ENCODE data around the gene PPP1R15A. TPM values are rescaled to one million over a fixed set of nuclear protein-coding genes. Genes with fewer than 3 reads are reported as not detected.
A peak's percentile ranks its signal among the peaks of the same experiment; 100 is the strongest.

The PPP1R15A gene
- total and polyA plus RNA-seq, 2 of the 8 experiments (the other 6 are each of a cell fraction or from before 2014, with no cell fraction given): 4.1 to 14.0 TPM

- H3K4me3 ChIP-seq (ENCODE audit: extremely low read depth in 1 of 4, insufficient read depth in 2 of 4, low read depth in 3 of 4, low read length in 4 of 4): no peak overlapping the region
- no peaks in the 10 kb centered on the region for H3K23me2 ChIP-seq (ENCODE audit: low read depth, low read length)
- 93% methylated on average over 21 of the region's 21 CpGs; no CpG with 5 or more reads in 1 of the 2 experiments for WGBS, 2 experiments (ENCODE audit: extremely low coverage in 1 of 2, insufficient coverage in 1 of 2, insufficient read length in 1 of 2, insufficient replicate concordance in 2 of 2, low coverage in 1 of 2, low lambda C conversion rate in 2 of 2, missing lambda C conversion rate in 1 of 2)
- H4K20me1 ChIP-seq (replicated peaks in 1 of 2; ENCODE audit: control insufficient read depth in 1 of 2, insufficient read depth in 2 of 2, low read length in 2 of 2): no peaks in the 10 kb centered on the region
- no peaks in the 10 kb centered on the region; a peak in 1 of 8 replicates for H3K36me3 ChIP-seq (ENCODE audit: control insufficient read depth in 2 of 4, insufficient read depth in 4 of 4, low read length in 3 of 4)
- no peaks in the 10 kb centered on the region for H3K79me1 ChIP-seq (ENCODE audit: low read depth, low read length)
- peak overlapping the region; percentile 73 for H4K91ac ChIP-seq (replicated peaks; ENCODE audit: insufficient read length, low read length)
- POLR2A ChIA-PET (ENCODE audit: partially characterized antibody): interaction anchor here (0.6 to 8.3 kb wide), 6 partner anchors 8 to 105 kb away, joined by 3 to 115 read pairs (median 4); partner anchors contain the start of genes PPP1R15A and RUVBL2
- peak overlapping the region; percentile 71; the same call in 1 of the 2 replicates for H4K8ac ChIP-seq (ENCODE audit: extremely low read depth, insufficient read depth, low read length)
- H2BK20ac ChIP-seq (ENCODE audit: low read length): no peak overlapping the region
- H2BK120ac ChIP-seq (replicated peaks; ENCODE audit: low read depth, low read length): no peak overlapping the region
- H2AFZ ChIP-seq (ENCODE audit: low read length): no peak overlapping the region
- peak overlapping the region; percentile 75 for H2BK15ac ChIP-seq (ENCODE audit: low read length)
- DNase-seq (ENCODE audit: low read depth in 1 of 2, low spot score in 2 of 2): no peak
- H3K9me3 ChIP-seq (ENCODE audit: insufficient read depth in 2 of 2, low read depth in 1 of 2, low read length in 1 of 2): no peaks in the 10 kb centered on the region
- CTCF ChIA-PET (ENCODE audit: partially characterized antibody): interaction anchor here (1.3 to 3.3 kb wide), 3 partner anchors 15 to 46 kb away, joined by 3 to 12 read pairs (median 4); no protein-coding TSS in a partner anchor
- no peak overlapping the region; the same call in 1 of the 2 replicates for H3K18ac ChIP-seq (ENCODE audit: extremely low read depth, low read length)
- no peaks in the 10 kb centered on the region for H3K79me2 ChIP-seq (ENCODE audit: control insufficient read depth in 1 of 2, insufficient read depth in 2 of 2, low read length in 2 of 2)
- H3K23ac ChIP-seq (ENCODE audit: insufficient read length): no peak overlapping the region
- H3K4me2 ChIP-seq (ENCODE audit: insufficient read depth in 1 of 2, low read depth in 2 of 2, low read length in 2 of 2): no peak overlapping the region
- H3K56ac ChIP-seq (replicated peaks; ENCODE audit: insufficient read length, low read depth, low read length): no peak overlapping the region
- H3K9ac ChIP-seq (replicated peaks in 1 of 4; ENCODE audit: extremely low read depth in 1 of 4, low read depth in 3 of 4, low read length in 3 of 4): no peak overlapping the region
- peak overlapping the region; percentile 43 for H2AK5ac ChIP-seq (ENCODE audit: low read depth, low read length)
- H3K27ac ChIP-seq (ENCODE audit: low read depth, low read length): no peak overlapping the region
- H4K5ac ChIP-seq (ENCODE audit: insufficient read length, low read depth, low read length): no peak overlapping the region
- no peak overlapping the region for H3K14ac ChIP-seq (ENCODE audit: insufficient read length)
- peaks cover 0 to 3% (median 0%) of the 10 kb centered on the region in 4 experiments; a peak in 1 of 7 replicates for H3K4me1 ChIP-seq (replicated peaks in 1 of 4; ENCODE audit: control insufficient read depth in 3 of 4, insufficient read depth in 4 of 4, low read length in 3 of 4)
- peak overlapping the region; percentile 60; the same call in 1 of the 2 replicates for H2BK12ac ChIP-seq (ENCODE audit: low read depth, low read length)
- 0 out of 2 replicates have a peak overlapping the region, but pooled peaks have one; percentile 78 for H2BK5ac ChIP-seq (ENCODE audit: low read depth, low read length)
- FAIRE-seq: no peak
- no peak overlapping the region for H3K4ac ChIP-seq (replicated peaks; ENCODE audit: insufficient read length, low read depth, low read length)
- H3K27me3 ChIP-seq (replicated peaks in 1 of 4; ENCODE audit: control insufficient read depth in 3 of 4, extremely low read depth in 1 of 4, insufficient read depth in 3 of 4, low read length in 3 of 4): no peaks in the 10 kb centered on the region
- TF ChIP-seq CBX5 (IDR thresholded peaks at IDR 0.05; ENCODE audit: low read depth, low read length) (no peak), BRCA1 (IDR thresholded peaks at IDR 0.05; ENCODE audit: low read depth, low read length) (no peak), ATF3 (IDR thresholded peaks at IDR 0.05; ENCODE audit: insufficient read depth, low read depth, low read length) (no peak), CREB1 (IDR thresholded peaks at IDR 0.05) (no peak), NANOG (IDR thresholded peaks at IDR 0.05; ENCODE audit: insufficient read depth, low read depth, low read length, poor library complexity, severe bottlenecking) (no peak), NRF1 (IDR thresholded peaks at IDR 0.05; ENCODE audit: low read depth, low read length) (no peak), SIRT6 (IDR thresholded peaks at IDR 0.05; ENCODE audit: low read length) (no peak), E2F6 (IDR thresholded peaks at IDR 0.05) (no peak), RNF2 (IDR thresholded peaks at IDR 0.05; ENCODE audit: borderline replicate concordance, low read depth, low read length, missing control alignments, poor library complexity, severe bottlenecking) (no peak), EZH2 (IDR thresholded peaks at IDR 0.05; ENCODE audit: low read depth, low read length, severe bottlenecking) (no peak)
Observed at GRCh38 chr19:48887861-48888612, 15.8 kb downstream of the PPP1R15A start.

Data from H1 (cell line).